Thymus (tissue), 11 donors: ENCODE results near the gene PPP1R7. TPM values are rescaled to one million over a fixed set of nuclear protein-coding genes. Genes with fewer than 3 reads are reported as not detected.
"Not testable (repeated sequence)": the region's sequence is repeated elsewhere in the genome, so short reads cannot be mapped to it uniquely, and the experiment has no call there.

Experiments
- DNase-seq, 9 donors: peaks; one replicate each; pipeline ENCODE4 v3.0.0-alpha.2; 2013; ENCODE audit warnings: low spot score in 9 of 9, low read depth in 6 of 9, missing footprints in 1 of 9
- H3K27ac ChIP-seq, 2 donors: one replicate each; pipeline ENCODE4 v1.5.1; 2013; ENCODE audit warnings: control low read depth in 1 of 2, low read depth in 1 of 2, low read length in 1 of 2, mild to moderate bottlenecking in 1 of 2, moderate library complexity in 1 of 2
- H3K27me3 ChIP-seq, 2 donors: one replicate each; pipeline ENCODE4 v1.5.1; 2013; ENCODE audit warnings: low read length in 1 of 2; ENCODE audit not compliant: control insufficient read depth in 2 of 2, insufficient read depth in 1 of 2
- H3K36me3 ChIP-seq, 2 donors: one replicate each; pipeline ENCODE4 v1.5.1; 2013; ENCODE audit warnings: low read length in 1 of 2, mild to moderate bottlenecking in 1 of 2, moderate library complexity in 1 of 2; ENCODE audit not compliant: control insufficient read depth in 2 of 2, insufficient read depth in 2 of 2
- H3K4me1 ChIP-seq, 2 donors: one replicate each; pipeline ENCODE4 v1.5.1; 2013; ENCODE audit warnings: low read length in 2 of 2; ENCODE audit not compliant: control insufficient read depth in 2 of 2, insufficient read depth in 2 of 2
- H3K4me3 ChIP-seq, 2 donors: one replicate each; pipeline ENCODE4 v1.5.1; 2013; ENCODE audit warnings: low read length in 2 of 2, control low read depth in 1 of 2, mild to moderate bottlenecking in 1 of 2
- H3K9me3 ChIP-seq, 2 donors: one replicate each; pipeline ENCODE4 v1.5.1; 2013; ENCODE audit warnings: low read length in 1 of 2, mild to moderate bottlenecking in 1 of 2; ENCODE audit not compliant: control insufficient read depth in 2 of 2, insufficient read depth in 1 of 2
- WGBS: extraction: QIAGEN DNeasy Blood & Tissue Kit; methylation state at CpG from one replicate; pipeline ENCODE4 v1.1.7; 2013; 5-methylcytosine and 5-hydroxymethylcytosine counted together
- polyA plus RNA-seq: library from polyadenylated mRNA; stranded (reverse); fragments of 200-250 nt; gene quantifications from one replicate; pipeline ENCODE4 v1.2.3, GENCODE V29; 2013
- total RNA-seq: library from RNA; stranded (reverse); fragments of 120-200 nt; gene quantifications from one replicate; pipeline ENCODE4 v1.2.4, GENCODE V29; 2013
- donor health status: healthy.

Gene PPP1R7
- total and polyA plus RNA-seq, 2 donors: 63.7 to 78.9 TPM

- Histone ChIP-seq H3K27ac (no peak overlapping the region), H3K4me3 (no peak overlapping the region), H3K27me3 (no peaks in the 10 kb centered on the region), H3K9me3 (no peaks in the 10 kb centered on the region), H3K36me3 (no peaks in the 10 kb centered on the region), H3K4me1 (no peaks in the 10 kb centered on the region)
- 95% methylated on average over 32 of the region's 32 CpGs for WGBS
- no peak for DNase-seq
These were observed 39.0 kb downstream of the PPP1R7 start for GRCh38 chr2:241189093-241189855.

- Histone ChIP-seq H3K4me1 (no peaks in the 10 kb centered on the region), H3K9me3 (no peaks in the 10 kb centered on the region), H3K27ac (no peak overlapping the region), H3K4me3 (no peak overlapping the region), H3K36me3 (no peaks in the 10 kb centered on the region), H3K27me3 (no peaks in the 10 kb centered on the region)
- WGBS: 96% methylated on average over 15 of the region's 15 CpGs
- no peak for DNase-seq
These were observed 39.6 kb downstream of the PPP1R7 start for GRCh38 chr2:241189856-241190201.

GRCh38 chr2:241190291-241190981 lies 40.2 kb downstream of the PPP1R7 start:
- DNase-seq: no peak
- H3K27ac ChIP-seq: no peak overlapping the region
- H3K4me1 ChIP-seq: no peaks in the 10 kb centered on the region
- WGBS: 96% methylated on average over 19 of the region's 19 CpGs
- H3K36me3 ChIP-seq: no peaks in the 10 kb centered on the region
- no peaks in the 10 kb centered on the region for H3K9me3 ChIP-seq
- no peaks in the 10 kb centered on the region for H3K27me3 ChIP-seq
- no peak overlapping the region for H3K4me3 ChIP-seq

- DNase-seq: no peak
- Histone ChIP-seq H3K27me3 (no peaks in the 10 kb centered on the region), H3K9me3 (no peaks in the 10 kb centered on the region), H3K4me3 (no peak overlapping the region), H3K36me3 (no peaks in the 10 kb centered on the region), H3K27ac (no peak overlapping the region), H3K4me1 (no peaks in the 10 kb centered on the region)
- WGBS: 89% methylated on average over 14 of the region's 14 CpGs
These were observed 40.8 kb downstream of the PPP1R7 start for GRCh38 chr2:241191081-241191480.

DNA sequence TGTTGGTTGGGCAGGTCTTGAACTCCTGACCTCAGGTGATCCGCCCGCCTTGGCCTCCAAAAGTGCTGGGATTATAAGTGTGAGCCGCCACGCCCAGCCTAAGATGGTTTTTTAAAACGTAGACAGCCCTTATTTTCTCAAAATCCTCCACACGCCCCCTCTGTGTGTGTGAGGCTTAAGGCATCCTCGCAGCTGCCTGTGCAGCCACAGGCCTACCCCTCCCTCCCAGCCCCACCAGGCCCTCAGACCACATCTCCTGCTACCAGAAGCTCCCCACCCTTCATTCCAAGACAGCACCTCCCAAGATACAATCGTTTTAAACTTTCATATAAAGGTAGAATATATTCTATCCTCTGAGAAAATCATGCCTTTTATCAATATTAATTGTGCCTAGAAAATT lies 43.0 kb downstream of the PPP1R7 start:
- no peaks in the 10 kb centered on the region for H3K36me3 ChIP-seq
- H3K27me3 ChIP-seq: no peaks in the 10 kb centered on the region
- WGBS: 93% methylated on average over 8 of the region's 8 CpGs
- no peak for DNase-seq
- no peaks in the 10 kb centered on the region for H3K9me3 ChIP-seq
- H3K4me1 ChIP-seq: no peaks in the 10 kb centered on the region
- no peak overlapping the region for H3K27ac ChIP-seq
- H3K4me3 ChIP-seq: no peak overlapping the region

- H3K27me3 ChIP-seq: no peaks in the 10 kb centered on the region
- WGBS: 93% methylated on average over 9 of the region's 9 CpGs
- no peaks in the 10 kb centered on the region for H3K4me1 ChIP-seq
- H3K36me3 ChIP-seq: no peaks in the 10 kb centered on the region
- no peaks in the 10 kb centered on the region for H3K9me3 ChIP-seq
- no peak for DNase-seq
- no peak overlapping the region for H3K4me3 ChIP-seq
- H3K27ac ChIP-seq: no peak overlapping the region
These were observed 44.5 kb downstream of the PPP1R7 start for GRCh38 chr2:241194811-241195210.

GRCh38 chr2:241195506-241196130 lies 45.4 kb downstream of the PPP1R7 start:
- WGBS: 96% methylated on average over 18 of the region's 18 CpGs
- Histone ChIP-seq H3K4me3 (no peak overlapping the region), H3K9me3 (no peaks in the 10 kb centered on the region), H3K27me3 (no peaks in the 10 kb centered on the region), H3K27ac (no peak overlapping the region), H3K36me3 (no peaks in the 10 kb centered on the region), H3K4me1 (no peaks in the 10 kb centered on the region)
- no peak for DNase-seq

DNA sequence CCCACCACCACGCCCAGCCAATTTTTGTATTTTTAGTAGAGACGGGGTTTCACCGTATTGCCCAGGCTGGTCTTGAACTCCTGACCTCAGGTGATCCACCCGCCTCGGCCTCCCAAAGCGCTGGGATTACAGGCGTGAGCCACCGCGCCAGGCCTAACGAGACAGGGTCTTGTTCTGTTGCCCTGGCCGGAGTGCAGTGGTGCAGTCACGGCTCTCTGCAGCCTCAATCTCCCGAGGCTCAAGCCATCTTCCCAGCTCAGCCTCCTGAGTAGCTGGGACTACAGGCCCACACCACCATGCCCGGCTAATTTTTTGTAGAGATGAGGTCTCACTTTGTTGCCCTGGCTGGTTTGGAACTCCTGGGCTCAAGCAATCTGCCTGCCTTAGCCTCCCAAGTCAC lies 47.0 kb downstream of the PPP1R7 start:
- H3K27me3 ChIP-seq, H3K4me1 ChIP-seq, H3K36me3 ChIP-seq, H3K4me3 ChIP-seq, H3K27ac ChIP-seq, DNase-seq, H3K9me3 ChIP-seq: not testable (repeated sequence)
- 98% methylated on average over 14 of the region's 14 CpGs for WGBS

DNA sequence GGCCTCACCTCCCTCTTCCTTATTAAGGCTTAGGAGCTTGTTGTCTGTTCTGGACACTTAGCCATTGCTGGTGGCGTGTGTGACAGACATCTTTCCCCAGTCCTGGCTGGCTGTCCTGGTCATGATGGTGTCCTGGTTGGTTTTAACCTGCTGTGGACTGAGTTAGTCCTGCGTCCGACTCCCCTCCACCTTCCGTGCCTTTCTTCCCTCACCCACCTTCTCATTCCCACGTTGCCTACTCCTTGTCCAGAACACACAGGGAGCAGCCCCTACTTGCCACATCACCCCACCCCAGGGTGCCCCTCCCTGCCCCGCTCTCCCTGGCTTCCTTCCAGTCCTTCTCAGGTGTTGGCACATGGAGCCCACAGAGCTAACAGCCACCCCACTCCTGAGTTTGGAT lies 47.7 kb downstream of the PPP1R7 start:
- 94% methylated on average over 6 of the region's 6 CpGs for WGBS
- H3K4me1 ChIP-seq: no peaks in the 10 kb centered on the region

More for the DNA sequence above, 47.7 kb downstream of the PPP1R7 start:
- Histone ChIP-seq H3K4me3 (no peak overlapping the region), H3K27ac (no peak overlapping the region), H3K27me3 (no peaks in the 10 kb centered on the region), H3K9me3 (no peaks in the 10 kb centered on the region), H3K36me3 (no peaks in the 10 kb centered on the region)
- DNase-seq: no peak
